GM18909 (cell line): ENCODE data around the gene INPP4A.
A peak's percentile ranks its signal among the peaks of the same experiment; 100 is the strongest.

Experiments used
- ATAC-seq: cut with Tn5 transposase; IDR thresholded peaks from one replicate; pipeline ENCODE4 v1.9.1; 2021; ENCODE audit warnings: mild to moderate bottlenecking; ENCODE audit not compliant: unreplicated experiment, poor library complexity

The INPP4A gene

DNA sequence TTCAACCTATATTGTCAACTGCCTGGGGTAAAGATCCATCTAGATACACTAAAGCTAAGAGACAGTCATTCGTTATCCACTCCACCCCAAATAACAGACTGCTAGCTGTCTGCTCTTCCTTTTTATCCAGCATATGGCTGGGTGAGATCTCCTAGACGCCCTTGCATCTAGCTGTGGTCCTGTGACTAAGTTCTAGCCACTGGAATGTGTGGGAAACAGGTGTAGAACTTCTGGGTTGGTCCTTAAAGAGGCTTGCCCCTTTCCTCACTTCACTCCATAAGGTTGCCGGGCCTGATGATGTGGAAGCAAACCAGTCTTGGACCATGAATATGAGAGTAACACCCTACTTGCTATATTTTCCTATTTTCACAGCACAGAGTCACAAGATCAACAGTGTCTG lies 160.4 kb downstream of the INPP4A start:
- ATAC-seq, result no peak

DNA sequence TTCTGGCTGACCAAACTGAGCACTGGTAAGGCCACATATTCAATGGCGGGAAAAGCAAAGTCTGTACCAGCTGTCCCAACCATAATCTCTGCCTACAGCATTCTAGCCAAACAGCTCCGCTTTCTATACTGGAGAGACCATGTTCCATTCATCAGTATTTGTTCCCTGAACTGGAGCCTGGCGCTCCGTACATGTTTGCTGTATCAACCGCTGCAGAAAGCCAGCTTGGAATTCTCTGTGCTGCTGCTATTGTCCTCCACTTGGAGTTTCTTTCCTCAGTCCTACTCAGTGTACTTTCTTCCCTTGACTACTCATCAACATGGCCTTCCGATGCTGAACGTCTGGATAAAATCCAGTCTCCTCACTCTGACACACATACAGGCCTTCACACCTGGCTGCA lies 161.8 kb downstream of the INPP4A start:
- no peak for ATAC-seq

DNA sequence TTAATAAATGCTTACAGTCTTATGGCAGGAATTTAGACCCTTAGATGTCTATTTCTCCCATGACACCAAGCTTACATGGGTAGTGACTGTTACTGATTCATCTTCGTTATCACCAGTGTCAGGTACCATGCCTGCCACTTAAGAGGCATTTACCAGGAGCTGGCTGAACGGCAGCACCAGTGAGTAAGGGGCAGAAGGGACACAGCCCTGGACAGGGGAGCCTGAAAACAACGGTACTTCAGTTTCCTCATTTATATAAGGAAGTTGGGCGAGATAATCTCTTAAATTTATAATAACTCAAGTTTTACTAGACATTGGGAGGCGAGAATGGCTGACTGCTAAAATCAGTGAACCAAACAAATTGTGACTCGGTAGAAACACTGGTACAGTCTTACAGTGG lies 162.4 kb downstream of the INPP4A start:
- ATAC-seq, result no peak

DNA sequence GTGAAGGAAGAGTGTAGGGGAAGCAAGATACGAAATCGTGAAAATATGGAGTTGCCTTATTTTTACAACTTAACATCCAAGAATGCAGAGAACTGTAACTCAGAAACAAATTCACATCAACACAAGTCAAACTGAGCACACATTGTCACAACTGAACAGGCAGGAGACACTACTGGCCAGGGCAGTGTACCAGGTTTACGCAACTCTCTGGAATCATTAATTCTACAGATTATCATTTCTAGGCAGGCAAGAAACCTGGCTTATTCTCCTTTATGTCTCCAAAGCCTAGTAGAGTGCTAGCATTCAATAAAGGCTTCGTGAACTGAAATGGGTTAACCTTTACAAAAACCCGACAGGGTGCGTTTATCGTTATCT lies 163.1 kb downstream of the INPP4A start:
- peak; percentile 4 for ATAC-seq

DNA sequence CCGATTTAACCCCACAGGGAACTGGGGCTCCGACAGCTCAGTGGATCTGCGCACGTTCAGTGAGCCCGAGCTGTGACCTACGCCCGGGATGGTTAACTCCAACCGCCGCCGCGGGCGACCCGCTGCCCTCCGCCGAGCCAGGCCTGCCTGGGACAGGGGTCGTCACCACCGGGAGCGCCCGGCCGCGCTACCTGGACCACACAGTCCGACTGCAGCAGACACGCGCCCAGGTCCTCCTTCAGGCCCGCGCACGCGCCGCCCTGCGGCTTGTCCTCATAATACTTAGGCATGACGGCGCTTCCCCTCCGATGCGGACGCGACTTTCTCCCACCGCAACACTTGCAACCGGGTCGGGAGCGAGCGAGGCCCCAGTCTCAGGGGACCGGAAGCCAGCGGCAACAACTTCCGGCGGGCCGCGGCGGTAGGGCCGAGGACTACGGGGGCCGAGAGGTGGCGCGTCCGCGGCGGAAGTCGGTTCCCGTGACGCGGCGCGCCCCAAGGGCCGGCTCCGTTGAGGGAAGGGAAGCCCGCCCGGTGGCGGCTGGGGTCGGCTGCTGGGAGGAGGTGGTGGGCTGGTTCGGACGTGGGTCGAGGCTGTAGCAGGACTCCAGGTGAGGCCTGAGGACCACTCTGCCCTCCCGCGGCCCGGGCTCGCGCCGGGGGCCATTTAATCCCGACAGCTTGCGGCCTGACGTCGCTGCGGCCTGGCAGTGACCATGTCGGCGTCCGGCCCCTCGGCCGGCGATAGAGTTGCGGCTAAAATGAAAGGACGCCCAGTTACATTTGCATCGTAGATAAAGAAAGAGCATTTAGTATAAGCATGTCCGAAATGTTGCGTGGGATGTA lies 163.7 kb downstream of the INPP4A start, which contains the start of the genes COA5 and UNC50:
COA5 (minus strand) TSS at position 397 of the 846 bp plus-strand sequence; CDS start at position 290, 107 bp downstream.
UNC50 (plus strand) TSS at position 474 of the 846 bp plus-strand sequence. CDS start 1,171 bp downstream, outside the sequence.
- ATAC-seq, result peak; percentile 86

DNA sequence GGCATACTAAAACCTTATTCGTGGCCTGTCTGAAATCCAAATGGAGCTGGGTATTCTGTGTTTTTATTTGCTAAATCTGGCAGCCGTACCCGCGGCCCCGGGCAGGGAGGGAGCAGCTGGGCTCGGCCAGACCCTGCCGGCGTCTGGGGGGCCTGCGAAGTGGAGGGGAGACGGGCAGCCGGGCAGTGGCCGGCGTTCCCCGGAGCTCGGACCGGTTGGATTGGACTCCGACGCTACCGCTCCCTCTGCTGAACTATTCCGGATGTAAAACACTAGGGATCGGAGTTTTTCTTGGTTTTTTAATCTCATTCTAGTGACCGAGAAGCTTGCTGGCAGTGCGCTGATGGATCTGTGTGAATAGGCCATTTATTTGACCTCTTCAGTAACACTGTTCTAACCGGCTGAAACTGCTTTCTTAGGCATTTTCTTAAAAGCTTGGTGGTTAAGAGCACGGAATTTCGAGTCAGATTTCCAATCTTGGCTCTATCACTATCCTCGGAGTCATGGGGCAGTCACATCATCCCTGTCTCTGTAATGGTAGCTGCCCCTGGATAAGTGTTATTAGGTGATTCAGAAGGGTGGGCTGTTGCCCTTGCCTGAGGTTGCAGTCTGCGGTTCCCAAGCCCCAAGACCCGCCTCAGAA lies 164.4 kb downstream of the INPP4A start:
- ATAC-seq, result peak; percentile 20

DNA sequence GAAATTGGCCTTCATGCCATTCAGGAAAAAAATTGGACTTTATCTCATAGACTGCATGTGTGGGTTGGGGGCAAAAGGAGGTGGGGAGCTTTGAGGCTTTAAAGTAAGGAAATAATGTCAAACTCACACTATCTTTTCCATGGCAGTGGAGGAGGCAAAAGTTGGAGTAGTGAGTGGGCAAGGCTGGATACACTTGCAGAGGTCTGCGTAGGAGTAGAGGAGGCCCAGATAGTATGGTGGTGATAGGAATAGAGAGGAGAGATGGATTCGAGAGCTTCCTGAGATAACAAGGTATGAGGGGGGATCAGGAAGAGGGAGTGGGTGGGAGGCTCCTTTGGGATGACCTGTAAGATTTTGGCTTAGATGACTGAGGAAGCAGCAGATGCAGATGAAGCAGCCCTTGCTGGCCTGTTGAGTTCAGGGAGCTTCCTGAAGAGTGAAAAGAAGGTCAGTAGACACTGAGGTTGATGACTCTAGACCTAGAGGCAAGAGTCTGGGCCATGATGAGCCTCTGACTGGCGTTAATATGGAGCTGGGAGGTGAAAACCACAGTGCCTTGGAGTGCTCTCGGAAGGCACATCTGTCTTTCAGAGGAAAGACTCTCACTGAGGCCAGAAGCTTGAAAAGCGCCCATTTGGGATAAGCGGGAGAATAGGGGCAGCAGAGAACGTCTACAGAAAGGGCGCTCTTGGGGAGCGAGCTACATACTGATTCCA lies 169.5 kb downstream of the INPP4A start:
- ATAC-seq, result no peak

DNA sequence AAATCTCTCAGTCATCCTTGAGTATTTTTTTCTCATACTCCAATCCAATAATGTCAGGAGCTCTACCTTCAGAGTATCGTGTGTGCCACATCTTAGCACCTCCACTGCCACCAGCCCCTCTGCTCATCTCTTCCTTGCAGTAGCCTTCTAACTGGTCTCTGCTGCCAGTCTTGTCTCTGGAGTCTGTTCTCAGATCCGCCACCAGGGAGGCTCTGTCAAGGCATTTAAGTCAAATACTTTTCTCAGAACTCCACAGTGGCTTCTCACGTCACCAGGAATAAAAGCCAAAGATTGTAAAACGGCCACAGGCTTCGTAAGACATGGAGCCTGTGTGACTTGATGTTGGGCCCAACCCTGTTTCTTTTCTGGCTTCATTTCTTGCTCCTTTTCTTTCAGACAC lies 170.8 kb downstream of the INPP4A start:
- ATAC-seq, result no peak

DNA sequence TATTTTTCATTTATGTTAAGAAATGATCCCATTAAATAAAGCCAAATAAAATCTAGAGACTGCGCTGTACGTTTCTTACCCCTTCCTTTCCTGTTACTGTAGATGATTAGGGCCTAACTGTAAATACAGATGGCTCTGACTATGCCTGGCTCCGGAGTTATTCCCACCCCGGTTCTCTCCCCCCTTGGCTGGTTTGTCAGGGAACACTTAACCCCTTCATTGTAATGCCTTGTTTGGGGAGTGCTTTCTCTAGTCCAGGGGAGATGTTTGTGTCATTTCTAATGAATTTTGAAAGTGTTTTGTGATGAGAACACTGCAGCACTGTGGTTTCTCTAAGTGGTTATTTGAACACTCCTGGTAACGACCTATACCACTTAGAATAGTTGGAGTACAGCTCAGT lies 172.5 kb downstream of the INPP4A start:
- ATAC-seq, result no peak

DNA sequence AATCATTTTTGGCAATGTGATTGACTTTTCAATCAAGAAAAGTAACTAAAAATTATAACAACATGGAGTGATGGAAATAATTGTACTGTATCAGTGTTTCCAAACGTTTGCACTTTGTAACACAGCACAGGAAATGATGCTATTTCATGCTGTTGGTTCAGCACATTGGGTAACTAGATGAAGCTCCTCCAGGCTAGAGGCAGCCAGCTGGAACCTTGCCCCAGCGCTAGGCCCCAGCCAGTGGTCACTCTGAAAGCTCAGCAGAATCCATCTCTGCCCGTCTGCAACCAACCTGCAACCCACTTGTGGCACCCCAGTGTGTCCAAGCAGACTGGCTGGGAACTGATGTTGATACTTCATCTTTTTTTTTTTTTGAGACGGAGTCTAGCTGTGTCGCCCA lies 179.0 kb downstream of the INPP4A start:
- no peak for ATAC-seq

DNA sequence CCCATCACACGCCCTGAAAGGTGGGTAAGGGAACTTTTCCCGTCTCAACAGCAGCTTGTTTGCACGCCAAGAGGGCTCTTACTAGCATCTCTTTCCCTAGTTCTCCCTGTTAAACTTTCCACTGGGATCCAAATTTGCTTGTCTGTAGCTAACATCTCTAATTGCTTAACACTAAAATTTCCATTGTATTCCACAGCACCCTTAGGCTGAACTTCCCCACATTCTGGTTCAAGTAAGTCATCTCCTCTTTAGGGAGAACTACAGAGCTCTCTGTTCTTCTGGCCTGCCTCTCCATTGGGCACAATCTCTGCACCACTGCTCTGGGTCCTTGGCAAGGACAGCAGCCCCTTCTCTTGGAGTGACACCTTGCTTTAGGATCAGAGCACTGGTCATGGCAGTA lies 187.7 kb downstream of the INPP4A start:
- no peak for ATAC-seq

DNA sequence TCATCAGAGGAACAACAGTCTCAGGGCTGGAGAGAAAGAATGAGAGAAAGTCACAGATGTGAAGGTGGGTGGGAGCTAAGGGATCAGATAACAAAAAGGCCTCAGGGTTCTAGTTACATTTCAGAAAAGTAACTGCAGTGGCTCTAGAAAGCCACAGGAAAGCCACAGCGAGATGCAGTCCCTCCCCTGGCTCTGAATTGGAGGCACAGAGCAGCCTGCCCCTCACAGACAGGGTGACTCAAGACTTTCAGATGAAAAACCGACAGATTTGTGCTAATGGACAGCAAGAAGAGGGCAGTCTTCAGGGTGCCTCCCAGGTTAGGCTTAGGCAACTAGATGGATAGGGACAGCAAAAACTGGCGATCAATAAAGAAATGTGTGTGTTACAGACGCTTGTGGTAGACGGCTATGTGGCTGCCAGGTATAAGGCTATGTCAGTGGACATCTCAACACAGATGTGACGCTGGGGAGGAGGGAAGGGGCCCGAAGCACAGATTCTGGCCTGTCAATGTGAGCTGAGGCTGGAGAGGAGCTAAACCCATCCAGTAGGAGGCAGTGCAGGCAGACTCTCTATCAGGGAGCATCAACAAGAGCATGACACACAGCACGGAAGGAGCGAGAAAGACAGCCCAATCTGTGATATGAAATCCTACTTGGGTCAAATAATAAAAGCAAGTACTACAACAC lies 189.9 kb downstream of the INPP4A start:
- no peak for ATAC-seq

DNA sequence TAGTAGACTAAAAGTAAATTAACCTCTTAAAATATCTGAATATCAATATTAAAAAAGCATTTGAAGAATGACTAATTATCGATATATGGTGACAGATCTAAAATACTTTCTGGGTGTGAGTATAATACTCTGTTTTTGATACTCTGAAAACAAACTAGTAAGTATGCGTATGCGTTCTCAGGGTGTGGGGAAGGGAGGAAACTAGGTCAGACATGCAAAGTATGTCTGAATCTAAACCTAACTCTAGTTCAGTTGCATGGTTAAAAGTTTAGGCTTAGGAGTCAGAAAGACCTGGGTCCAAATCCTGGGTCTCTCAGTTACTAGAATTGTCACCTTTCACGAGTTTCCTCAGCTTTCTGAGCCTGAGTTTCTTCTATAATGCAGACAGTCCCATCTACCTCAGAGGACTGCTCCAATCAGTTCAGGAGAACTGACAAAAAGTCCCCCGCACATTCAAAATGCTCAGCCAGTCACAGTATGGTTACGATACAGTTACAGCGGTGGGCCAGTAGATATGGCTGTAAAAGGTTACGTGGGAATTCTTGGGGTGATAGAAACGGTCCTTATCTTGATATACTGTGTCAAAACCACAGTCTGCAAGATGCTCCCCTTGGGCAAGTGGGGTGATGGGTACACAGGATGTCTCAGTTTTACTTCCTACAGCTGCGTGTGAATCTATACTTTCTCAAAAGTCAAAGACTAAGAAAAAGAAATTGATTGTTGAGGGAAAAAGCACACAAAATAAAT lies 192.9 kb downstream of the INPP4A start:
- ATAC-seq, result peak; percentile 91

DNA sequence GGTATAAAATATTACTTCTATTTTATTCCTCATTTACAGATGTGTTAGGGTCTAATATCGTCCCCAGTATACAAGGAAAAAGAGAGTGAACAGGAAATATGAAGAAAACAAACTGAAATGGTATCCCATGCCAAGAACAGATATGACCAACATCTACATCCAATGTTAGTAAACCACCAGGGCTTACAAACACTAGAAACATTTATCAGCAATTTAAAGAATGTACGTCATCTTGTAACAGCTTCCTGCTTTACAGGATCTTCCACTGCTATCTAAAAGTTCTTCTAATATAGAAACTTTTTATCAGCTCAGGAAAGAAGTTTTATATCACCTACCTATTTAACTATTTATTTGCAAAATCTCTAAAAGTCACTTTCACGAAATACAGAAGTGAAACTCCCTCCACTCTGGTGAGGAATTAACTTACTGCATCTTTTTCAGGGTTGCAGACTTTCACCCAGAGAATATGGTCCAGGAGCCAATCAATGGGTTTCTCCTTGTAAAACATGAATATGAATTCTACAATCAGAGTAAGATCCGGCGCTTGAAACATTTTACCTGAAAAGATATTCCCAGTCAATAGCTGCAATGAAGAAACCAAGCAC lies 198.9 kb downstream of the INPP4A start:
- no peak for ATAC-seq
